Heart right ventricle (tissue), 16 donors: ENCODE results near the gene B4GALNT2. TPM values are rescaled to one million over a fixed set of nuclear protein-coding genes. Genes with fewer than 3 reads are reported as not detected.
"Not testable (repeated sequence)": the region's sequence is repeated elsewhere in the genome, so short reads cannot be mapped to it uniquely, and the experiment has no call there.

Experiments
- ATAC-seq, 8 donors: fragments of 200-7000 bp; cut with Tn5 transposase; one replicate each; pipeline ENCODE4 v1.9.1; 2020; ENCODE audit warnings: mild to moderate bottlenecking in 8 of 8, moderate library complexity in 8 of 8, moderate number of reproducible peaks in 1 of 8
- DNase-seq, 2 donors: peaks; one replicate each; pipeline ENCODE4 v3.0.0-alpha.2; 2020
- H3K27ac ChIP-seq, 10 donors: fragments of 200-600 bp; sonication (generic) in 2 of 10; one replicate each; pipeline versions ENCODE4 v1.5.0 to v1.8.0; 2020 to 2022; ENCODE audit warnings: mild to moderate bottlenecking in 3 of 10
- H3K27me3 ChIP-seq, 7 donors: fragments of 200-600 bp; one replicate each; pipeline ENCODE4 v1.8.0; 2021 to 2022; ENCODE audit warnings: mild to moderate bottlenecking in 2 of 7
- H3K36me3 ChIP-seq, 9 donors: fragments of 200-600 bp; sonication (generic) in 1 of 9; one replicate each; pipeline versions ENCODE4 v1.5.0 to v1.8.0; 2020 to 2022; ENCODE audit warnings: mild to moderate bottlenecking in 2 of 9
- H3K4me1 ChIP-seq, 9 donors: fragments of 200-600 bp; sonication (generic) in 1 of 9; one replicate each; pipeline versions ENCODE4 v1.5.0 to v1.8.0; 2020 to 2022; ENCODE audit warnings: mild to moderate bottlenecking in 4 of 9
- H3K4me3 ChIP-seq, 10 donors: fragments of 200-600 bp; sonication (generic) in 2 of 10; one replicate each; pipeline versions ENCODE4 v1.5.0 to v1.8.0; 2020 to 2022; ENCODE audit warnings: mild to moderate bottlenecking in 7 of 10, moderate library complexity in 2 of 10
- H3K9me3 ChIP-seq, 11 donors: fragments of 200-600 bp in 10 of 11; sonication (generic) in 2 of 11; one replicate each; pipeline versions ENCODE4 v1.5.0 to v1.8.0; 2013 to 2022; ENCODE audit warnings: mild to moderate bottlenecking in 2 of 11, control low read depth in 1 of 11, moderate library complexity in 1 of 11
- CTCF ChIP-seq, 9 donors: fragments of 200-600 bp; sonication (generic) in 2 of 9; IDR thresholded peaks; one replicate each; pipeline versions ENCODE4 v1.5.0 to v1.8.0; 2021 to 2022; ENCODE audit warnings: antibody characterized with exemption in 9 of 9, mild to moderate bottlenecking in 5 of 9, moderate library complexity in 1 of 9
- WGBS, 2 donors: extraction: QIAGEN DNeasy Blood & Tissue Kit; methylation state at CpG; one replicate each; pipeline ENCODE4 v1.1.7; 2013; ENCODE audit warnings: inconsistent platforms in 1 of 2; 5-methylcytosine and 5-hydroxymethylcytosine counted together
- intact Hi-C, 10 donors: fragments of 100-400 bp; cut with DNase I; formaldehyde crosslinking; loops; one replicate each; pipeline versions ENCODE4 v1.11.1 to v1.14.2; 2022
- polyA plus RNA-seq, 2 donors: library from polyadenylated mRNA; stranded (reverse); fragments of 200-250 nt; gene quantifications; one replicate each; pipeline ENCODE4 v1.2.3, GENCODE V29; 2013
- total RNA-seq, 10 donors: library from RNA; stranded (reverse); fragmentation: NEBNext Ultra II Directional in 3 of 10; extraction: Animal tissue kit (Norgen Biotek cat#: 25700) in 3 of 10; gene quantifications; one replicate each; pipeline versions ENCODE4 v1.2.1 to v1.2.4, GENCODE V29; 2021 to 2023
- donor health status: Arrhythmogenic right ventricular cardiomyopathy.
- donor health status: ischemic (EF 13 %, LVEDD 7.1; RV severe dilation, severe dysfunction).
- donor health status: healthy with polysubstance abuse.
- donor health status: DM: no; HTN: yes; CAD: no.
- donor health status: DM: no; HTN: no; CAD: no.
- donor health status: ischemic (EF 25% LVEDD 6.9; RV normal size, moderate dysfunction).
- donor health status: ischemic (EF 25% LVEDD 5.7; RV mildly dilated, moderate dysfunction).
- donor health status: healthy.
- donor health status: DM: yes; HTN: yes; CAD: no.
- donor health status: Ischemic cardiomyopathy.
- donor health status: ischemic (EF 35%, LVEDD 5.7; RV mildly dilated, moderate dysfunction).
- donor health status: nonischemic (EF 11% LVEDD 7.7; RV severe dilation, severe dysfunction).
- donor health status: DM: yes; HTN: yes; CAD: no.
- donor health status: PGD.
- donor health status: ischemic (EF 29% LVEDD 5.4; RV normal size, mild dysfunction).
- donor health status: nonischemic (EF 23%, LVEDD 6.1; RV moderate dilation, normal function).

The B4GALNT2 gene
- total and polyA plus RNA-seq, 12 donors: 0.02 TPM; not detected in 10

- DNase-seq: no peak
- WGBS, 2 donors: 97 to 98% methylated on average over 4 of the region's 4 CpGs
- Histone ChIP-seq H3K4me3 (no peak overlapping the region), H3K9me3 (no peaks in the 10 kb centered on the region), H3K27ac (no peak overlapping the region), H3K36me3 (no peaks in the 10 kb centered on the region), H3K4me1 (peaks cover 0 to 10% (median 7%) of the 10 kb centered on the region in 9 donors), H3K27me3 (peaks cover 4 to 66% (median 62%) of the 10 kb centered on the region in 7 donors)
- TF ChIP-seq CTCF (IDR thresholded peaks at IDR 0.05): no peak
- intact Hi-C loops: no loop called here
- no peak for ATAC-seq
Measured at GRCh38 chr17:49136335-49136734, 3.8 kb downstream of the B4GALNT2 start.

GRCh38 chr17:49145654-49146053 is 13.1 kb downstream of the B4GALNT2 start:
- ATAC-seq, H3K9me3 ChIP-seq, DNase-seq, intact Hi-C loops, H3K27ac ChIP-seq, H3K4me3 ChIP-seq, H3K4me1 ChIP-seq, H3K36me3 ChIP-seq: not testable (repeated sequence)
- peaks cover 0 to 76% (median 69%) of the 10 kb centered on the region in 7 donors for H3K27me3 ChIP-seq
- WGBS, 2 donors: 75 to 76% methylated on average over 3 of the region's 3 CpGs

- H3K27ac ChIP-seq: no peak overlapping the region
- ATAC-seq (no peak), DNase-seq (no peak)
- H3K4me1 ChIP-seq: no peaks in the 10 kb centered on the region
- peaks cover 0 to 6% (median 0%) of the 10 kb centered on the region in 11 donors for H3K9me3 ChIP-seq
- H3K4me3 ChIP-seq: no peak overlapping the region
- H3K36me3 ChIP-seq: no peaks in the 10 kb centered on the region
- intact Hi-C loops: no loop called here
- TF ChIP-seq CTCF (IDR thresholded peaks at IDR 0.05): no peak
- peaks cover 0 to 68% (median 61%) of the 10 kb centered on the region in 7 donors for H3K27me3 ChIP-seq
- WGBS, 2 donors: 46 to 55% methylated on average over 3 of the region's 3 CpGs
Measured at GRCh38 chr17:49146620-49147306, 14.2 kb downstream of the B4GALNT2 start.

- Histone ChIP-seq H3K4me3 (no peak overlapping the region), H3K9me3 (peaks cover 0 to 5% (median 0%) of the 10 kb centered on the region in 11 donors), H3K27ac (no peak overlapping the region), H3K27me3 (peaks cover 0 to 68% (median 59%) of the 10 kb centered on the region in 7 donors), H3K4me1 (no peaks in the 10 kb centered on the region), H3K36me3 (no peaks in the 10 kb centered on the region)
- intact Hi-C loops: no loop called here
- WGBS, 2 donors: 88 to 89% methylated on average over 6 of the region's 6 CpGs
- DNase-seq: no peak
- ATAC-seq: no peak
- no peak for TF ChIP-seq CTCF (IDR thresholded peaks at IDR 0.05)
Measured at GRCh38 chr17:49148171-49148570, 15.6 kb downstream of the B4GALNT2 start.

GRCh38 chr17:49151996-49152395 is 19.4 kb downstream of the B4GALNT2 start:
- peaks cover 0 to 78% (median 60%) of the 10 kb centered on the region in 7 donors for H3K27me3 ChIP-seq
- H3K27ac ChIP-seq: no peak overlapping the region
- ATAC-seq (no peak), DNase-seq (no peak)
- no peak for TF ChIP-seq CTCF (IDR thresholded peaks at IDR 0.05)
- H3K4me1 ChIP-seq: no peaks in the 10 kb centered on the region
- intact Hi-C loops: no loop called here
- 76 to 78% methylated on average over 4 of the region's 4 CpGs for WGBS, 2 donors
- H3K9me3 ChIP-seq: no peaks in the 10 kb centered on the region
- H3K4me3 ChIP-seq: no peak overlapping the region
- no peaks in the 10 kb centered on the region for H3K36me3 ChIP-seq
